Measurements from ENCODE around the gene FRAS1.
"Not testable (repeated sequence)": the region's sequence is repeated elsewhere in the genome, so short reads cannot be mapped to it uniquely, and the experiment has no call there.

Gene FRAS1

DNA sequence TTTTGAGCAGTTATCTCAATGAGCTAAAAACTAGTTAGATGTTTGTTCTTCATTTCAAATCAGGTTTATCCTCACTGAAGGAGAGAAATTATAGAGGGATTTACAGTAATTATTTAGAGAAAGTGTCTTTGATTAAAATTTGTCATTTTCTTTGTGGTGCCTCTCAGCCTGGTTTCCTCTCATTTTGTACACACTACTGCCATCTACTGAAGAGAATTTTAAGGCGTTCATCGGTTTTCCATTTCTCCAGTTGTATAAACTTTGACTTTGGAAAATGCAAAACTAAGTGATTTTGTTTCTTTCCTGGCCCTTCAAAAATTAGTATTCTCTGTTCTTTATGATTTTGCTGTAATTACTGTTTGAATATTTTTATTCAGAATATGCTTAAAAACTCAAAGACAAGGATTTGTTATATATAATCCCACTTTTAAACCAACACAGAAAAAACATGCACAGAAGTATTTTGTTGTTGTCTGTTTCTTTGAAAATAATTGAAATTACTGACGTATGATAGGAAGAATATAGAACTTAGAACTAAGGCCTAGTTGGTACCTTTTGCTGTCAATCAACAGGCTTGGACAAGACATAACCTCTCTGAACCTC, 460.0 kb downstream of the FRAS1 start:
- DNase-seq (ENCODE audit: low spot score), result peak; percentile 12

DNA sequence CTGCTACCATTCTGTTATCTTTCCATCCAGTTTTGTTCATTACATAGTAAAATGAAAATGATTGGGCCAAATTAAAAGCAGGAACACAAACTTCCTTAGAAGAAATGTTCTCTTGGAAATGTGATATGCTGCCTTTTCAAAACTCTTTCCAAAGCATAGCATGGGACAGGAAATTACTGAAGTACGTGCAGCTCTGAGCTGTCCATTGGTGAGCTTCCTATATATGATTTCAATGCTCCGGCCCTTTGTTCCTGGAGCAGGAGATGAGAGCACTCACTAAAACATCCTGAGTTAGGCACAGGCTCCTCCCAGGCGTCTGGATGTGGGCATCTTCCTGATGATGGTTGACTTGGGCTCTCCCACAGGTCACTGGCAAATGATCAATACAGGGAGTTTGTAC, 461.4 kb downstream of the FRAS1 start:
- no peak for DNase-seq (ENCODE audit: low spot score)

DNA sequence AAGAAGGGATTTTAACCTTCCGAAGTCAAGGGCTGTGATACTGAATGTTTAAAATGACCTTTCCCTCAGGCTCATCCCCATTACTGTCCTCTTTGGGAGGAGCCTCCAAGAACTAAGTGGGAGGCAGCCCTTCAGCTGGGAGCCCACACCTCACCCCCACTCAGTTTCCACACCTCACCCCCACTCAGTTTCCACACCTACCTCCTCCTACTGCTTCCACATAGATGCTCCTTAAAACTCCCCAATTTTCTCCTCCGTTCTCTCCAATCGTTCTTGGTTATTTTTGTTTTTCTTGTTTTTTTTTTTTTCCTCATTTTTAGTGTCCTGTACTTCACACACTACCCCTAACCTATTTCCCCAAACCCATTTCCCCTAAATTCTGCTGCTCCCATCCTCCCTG, 462.8 kb downstream of the FRAS1 start:
- no peak for DNase-seq (ENCODE audit: low spot score)

DNA sequence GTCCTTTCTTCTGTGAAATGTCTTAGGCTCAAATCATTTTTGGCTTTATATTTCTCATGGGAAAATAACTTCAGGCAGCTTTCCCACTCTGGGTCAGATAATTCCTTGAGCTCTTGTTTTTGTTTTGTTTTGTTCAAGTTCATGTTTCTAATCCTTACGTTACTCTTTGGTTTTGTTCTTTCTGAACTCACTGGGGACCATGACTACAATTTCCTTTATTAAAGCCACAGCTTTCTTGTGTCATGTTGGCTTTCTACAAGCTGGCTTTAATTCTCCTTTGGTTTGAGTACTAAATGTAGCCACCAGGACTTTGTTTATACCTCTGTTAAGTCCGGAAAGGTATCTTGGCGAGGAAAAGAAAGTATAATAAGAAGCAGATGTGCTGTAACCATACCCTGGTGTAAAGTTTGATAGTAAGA, 463.7 kb downstream of the FRAS1 start:
- DNase-seq (ENCODE audit: low spot score), result no peak

DNA sequence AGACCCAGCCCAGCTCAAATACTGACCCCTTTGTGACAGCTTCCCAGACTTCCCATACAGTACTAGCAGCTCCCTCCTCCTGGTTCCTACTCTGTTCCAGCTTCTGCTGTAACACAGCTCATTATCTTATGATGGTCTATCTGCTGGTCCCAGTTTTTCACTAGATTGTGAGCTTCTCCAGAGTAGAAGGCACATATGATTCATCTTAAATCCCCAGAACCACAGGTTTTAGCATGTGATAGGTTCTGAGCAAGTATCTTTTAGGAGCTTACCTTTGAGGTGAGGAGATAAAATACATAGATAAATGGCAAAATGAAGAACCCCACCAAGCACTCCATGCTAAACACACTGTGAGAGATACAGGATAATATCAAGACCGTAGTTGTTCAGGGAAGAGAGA, 466.9 kb downstream of the FRAS1 start:
- DNase-seq (ENCODE audit: low spot score), result no peak

DNA sequence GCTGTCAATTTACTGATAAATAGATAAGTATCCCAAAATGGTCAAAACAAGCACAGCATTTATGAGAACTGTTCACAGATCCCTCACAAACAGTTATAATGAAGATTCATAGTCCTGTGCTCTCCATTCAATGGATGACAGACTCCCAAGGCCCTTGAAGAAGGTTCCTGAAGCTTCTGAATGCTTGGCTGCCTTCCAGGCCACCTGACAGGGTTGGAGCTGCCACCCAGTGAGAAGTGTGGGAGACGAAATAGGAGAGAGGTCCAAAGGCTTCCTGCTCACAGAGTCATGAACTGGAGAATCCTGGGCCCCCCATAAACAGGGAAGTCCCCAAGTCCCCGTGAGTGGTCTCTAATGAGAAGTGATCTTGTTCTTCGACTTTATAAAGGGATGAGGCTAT, 468.4 kb downstream of the FRAS1 start:
- no peak for DNase-seq (ENCODE audit: low spot score)

DNA sequence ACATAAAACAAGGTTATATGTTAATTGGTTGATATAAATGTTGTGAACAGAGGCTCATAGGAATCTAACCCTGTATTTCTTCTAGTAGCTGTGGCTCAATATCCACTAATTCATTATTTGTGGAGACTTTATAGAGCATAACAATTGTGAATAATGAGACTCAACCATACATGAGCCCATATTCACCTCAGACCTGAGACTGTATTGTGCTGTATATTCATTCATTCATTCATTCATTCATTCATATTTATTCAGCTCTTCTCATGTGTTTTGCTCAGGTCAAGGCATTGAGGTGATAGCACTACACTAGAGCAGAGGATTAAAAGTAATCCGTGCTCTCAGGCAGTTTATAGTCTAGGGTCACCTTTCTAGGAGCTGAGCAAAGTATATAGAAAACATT, 470.0 kb downstream of the FRAS1 start:
- DNase-seq (ENCODE audit: low spot score), result no peak

DNA sequence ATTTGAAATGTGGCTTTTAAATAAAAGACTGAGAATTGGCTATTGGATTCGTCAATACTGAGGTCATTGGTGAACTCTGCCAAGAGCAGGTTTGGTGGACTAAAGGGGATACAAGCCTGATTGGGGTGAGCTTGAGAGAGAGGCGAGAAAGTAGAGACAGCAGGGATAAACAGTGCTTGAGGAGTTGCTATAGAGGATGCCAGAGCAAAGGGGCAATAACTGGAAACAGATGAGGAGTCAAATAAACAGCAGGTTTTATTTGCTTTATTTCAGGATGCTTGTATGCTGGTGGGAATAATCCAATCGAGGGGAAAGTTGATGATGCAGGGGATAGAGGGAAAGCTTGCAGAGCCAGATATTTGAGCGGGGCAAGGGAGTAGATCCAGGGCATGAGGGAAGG, 470.4 kb downstream of the FRAS1 start:
- DNase-seq (ENCODE audit: low spot score), result no peak

DNA sequence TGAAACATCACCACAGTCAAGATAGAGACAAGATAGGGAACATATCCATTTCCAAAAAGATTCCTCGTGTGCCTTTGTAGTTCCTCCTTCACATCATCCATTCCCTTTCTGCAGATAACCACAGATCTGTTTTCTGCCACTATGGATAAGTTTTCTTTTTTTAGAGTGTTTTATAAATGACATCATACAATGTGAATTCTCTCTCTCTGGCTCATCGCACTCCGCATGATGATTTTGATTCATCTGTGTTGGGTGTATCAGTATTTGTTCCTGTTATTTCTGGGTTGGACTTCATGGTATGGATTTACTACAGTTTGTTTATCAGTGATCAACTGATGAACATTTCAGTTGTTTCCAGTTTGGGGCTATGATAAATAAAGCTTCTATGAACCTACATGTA, 471.2 kb downstream of the FRAS1 start:
- DNase-seq (ENCODE audit: low spot score), result no peak

DNA sequence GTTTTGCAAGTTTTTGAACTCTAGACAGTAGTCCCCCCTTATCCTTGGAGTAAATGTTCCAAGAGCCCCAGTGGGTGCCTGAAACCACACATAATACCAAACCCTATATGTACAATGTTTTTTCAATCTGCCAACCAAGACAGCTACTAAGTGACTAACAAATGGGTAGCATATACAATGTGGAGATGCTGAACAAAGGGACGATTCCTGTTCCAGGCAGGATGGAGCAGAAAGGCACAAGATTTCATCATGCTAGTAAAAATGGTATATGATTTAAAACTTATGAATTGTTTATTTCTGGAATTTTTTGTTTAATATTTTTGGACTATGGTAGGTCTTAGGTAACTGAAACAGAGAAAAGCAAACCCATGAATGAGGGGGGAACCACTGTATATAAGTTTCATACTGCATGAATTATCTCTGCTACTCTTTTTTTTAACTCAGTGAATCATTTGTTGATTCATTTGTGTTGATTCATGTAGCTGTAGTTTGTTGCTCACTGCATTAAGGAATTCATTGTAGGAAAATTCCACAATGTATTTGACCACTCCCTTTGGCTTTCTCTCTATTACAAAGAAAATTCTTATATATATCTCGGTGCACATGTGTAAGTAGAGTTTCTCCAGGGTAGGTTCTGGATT, 472.6 kb downstream of the FRAS1 start:
- peak; percentile 32 for DNase-seq (ENCODE audit: low spot score)

DNA sequence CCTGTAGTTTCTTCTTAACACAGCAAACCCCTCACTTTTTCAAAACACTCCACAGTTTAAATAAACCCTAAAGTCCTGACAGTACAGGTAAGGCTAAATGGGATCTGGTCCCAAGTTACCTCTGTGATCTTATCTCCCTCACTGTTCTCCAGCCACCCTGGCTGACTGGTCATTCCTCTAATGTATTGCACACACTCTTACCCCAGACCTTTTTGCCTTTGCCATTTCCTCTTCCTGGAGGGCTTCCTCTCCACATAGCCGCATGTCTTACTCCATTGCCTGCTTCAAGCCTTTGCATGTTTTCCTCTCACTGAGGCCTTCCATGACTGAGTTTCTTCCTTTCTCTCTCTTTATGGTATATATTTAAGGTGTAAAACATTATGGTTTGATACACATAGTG, 474.9 kb downstream of the FRAS1 start:
- DNase-seq (ENCODE audit: low spot score), result no peak

DNA sequence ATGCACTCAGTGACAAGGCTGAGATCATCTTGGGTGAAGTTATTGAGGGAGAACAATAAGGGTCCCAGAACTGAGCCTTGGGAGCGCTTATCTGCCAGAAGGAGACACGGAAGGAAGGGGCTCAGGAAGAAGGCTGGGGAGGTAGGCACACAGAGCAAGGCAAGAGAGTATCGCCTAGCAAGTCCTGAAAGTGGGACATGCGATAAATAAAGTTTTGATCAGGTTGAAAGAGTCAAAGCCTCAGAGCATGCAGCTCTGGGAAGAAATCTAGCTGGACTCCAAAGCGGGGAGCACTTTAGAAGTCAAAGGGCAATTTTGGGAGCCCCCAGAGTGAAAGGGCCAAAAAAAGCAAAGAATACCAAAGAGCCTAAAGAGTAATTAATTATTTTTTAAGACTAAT, 476.7 kb downstream of the FRAS1 start:
- no peak for DNase-seq (ENCODE audit: low spot score)

DNA sequence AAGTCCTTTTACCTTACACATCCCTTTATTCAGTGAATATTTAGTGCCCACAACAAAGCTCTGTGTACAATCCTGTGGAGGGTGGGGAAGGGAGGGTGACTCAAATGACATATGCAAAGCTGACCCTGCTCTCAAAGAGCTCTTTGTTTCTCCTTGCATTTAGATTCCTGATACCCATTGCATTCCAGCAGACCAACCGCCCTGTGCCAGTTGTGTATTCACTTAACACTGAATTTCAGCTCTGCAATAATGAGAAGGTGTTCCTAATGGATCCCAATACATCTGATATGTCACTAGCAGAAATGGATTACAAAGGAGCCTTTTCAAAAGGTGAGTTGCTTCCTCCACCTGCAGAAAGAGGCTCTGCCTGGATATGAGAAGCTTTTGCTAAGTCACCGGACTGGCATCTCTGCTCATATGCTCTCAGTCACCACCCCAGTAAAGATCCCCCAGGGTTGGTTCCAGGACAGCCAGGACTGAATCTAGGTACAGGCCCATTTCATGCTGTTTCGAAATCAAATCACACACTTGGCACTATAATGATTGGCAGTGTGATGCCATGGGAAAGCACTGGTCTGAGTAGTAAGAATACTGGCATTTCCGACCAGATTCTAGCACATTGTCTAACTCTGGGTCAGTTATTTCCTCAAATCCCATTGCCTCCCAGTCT, 477.3 kb downstream of the FRAS1 start:
- no peak for DNase-seq (ENCODE audit: low spot score)

DNA sequence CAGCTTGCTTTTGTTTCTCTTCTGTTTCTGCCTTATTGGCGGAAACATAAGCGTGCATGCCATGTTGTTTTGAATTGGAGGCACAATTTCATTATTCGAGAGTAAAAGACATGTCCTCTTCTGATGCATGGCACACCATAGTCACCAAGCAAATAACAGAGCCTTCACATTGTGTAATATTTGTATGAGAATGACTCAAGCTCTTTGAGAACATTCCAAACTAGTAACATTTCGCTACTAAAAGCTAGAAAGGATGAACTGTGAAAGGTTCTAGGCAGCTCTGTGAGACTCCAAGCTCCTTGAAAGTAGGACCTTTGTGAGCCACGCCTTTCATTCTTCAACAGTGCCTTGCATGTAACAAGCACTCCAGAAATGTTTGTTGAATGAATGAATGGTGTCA, 485.2 kb downstream of the FRAS1 start:
- DNase-seq (ENCODE audit: low spot score), result peak; percentile 42

DNA sequence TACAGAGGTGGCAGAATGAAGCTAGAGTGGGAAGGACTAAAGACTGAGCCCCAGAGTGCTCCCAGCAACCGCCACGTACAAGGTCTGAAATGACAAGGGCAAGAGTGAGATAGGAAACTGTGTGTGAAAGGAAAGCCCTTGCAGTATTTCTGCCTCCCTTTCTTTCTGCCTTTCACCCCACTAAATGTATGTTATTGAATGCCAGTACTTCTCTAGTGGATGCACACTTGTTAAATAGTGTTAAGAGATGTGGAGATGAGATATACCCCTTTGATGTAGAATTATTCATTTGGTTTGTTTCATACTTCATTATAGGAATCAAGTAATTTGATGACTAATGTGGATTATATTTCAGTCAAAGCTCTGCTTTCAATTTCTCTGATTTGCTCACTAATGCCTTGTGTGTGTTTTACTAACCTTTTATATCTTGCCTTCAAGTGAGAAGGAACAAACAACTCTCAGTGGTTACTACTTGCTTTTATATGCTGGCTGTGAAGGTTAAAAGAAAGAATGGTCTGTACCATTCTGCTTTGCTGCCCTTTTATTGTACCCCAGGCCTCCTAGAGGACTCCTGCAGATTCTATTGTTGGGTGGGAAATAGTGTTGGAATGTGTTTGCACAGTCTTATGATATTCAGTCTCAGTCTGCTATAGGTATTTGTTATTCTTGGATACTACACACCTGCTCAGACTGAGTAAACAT, 486.5 kb downstream of the FRAS1 start:
- DNase-seq (ENCODE audit: low spot score), result no peak

DNA sequence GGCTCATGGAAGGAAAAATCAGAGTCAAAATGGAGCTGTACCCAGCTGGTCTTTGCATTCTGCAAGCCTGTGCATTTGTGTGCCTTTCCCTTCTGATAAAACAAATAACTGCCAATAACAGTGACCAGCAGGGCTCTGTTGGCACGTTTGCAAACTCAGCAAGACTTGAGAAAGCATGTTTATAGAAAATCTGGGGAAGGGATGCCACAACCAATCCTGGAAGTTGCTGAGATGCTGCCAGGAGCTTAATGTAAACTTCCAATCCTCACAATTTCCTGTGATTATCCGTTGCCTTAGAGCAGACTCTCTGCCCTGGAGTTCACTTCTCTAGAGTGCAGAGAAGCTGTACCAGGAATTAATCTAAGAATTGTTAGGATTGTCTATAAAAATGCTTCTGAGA, 487.6 kb downstream of the FRAS1 start:
- DNase-seq (ENCODE audit: low spot score), result no peak

DNA sequence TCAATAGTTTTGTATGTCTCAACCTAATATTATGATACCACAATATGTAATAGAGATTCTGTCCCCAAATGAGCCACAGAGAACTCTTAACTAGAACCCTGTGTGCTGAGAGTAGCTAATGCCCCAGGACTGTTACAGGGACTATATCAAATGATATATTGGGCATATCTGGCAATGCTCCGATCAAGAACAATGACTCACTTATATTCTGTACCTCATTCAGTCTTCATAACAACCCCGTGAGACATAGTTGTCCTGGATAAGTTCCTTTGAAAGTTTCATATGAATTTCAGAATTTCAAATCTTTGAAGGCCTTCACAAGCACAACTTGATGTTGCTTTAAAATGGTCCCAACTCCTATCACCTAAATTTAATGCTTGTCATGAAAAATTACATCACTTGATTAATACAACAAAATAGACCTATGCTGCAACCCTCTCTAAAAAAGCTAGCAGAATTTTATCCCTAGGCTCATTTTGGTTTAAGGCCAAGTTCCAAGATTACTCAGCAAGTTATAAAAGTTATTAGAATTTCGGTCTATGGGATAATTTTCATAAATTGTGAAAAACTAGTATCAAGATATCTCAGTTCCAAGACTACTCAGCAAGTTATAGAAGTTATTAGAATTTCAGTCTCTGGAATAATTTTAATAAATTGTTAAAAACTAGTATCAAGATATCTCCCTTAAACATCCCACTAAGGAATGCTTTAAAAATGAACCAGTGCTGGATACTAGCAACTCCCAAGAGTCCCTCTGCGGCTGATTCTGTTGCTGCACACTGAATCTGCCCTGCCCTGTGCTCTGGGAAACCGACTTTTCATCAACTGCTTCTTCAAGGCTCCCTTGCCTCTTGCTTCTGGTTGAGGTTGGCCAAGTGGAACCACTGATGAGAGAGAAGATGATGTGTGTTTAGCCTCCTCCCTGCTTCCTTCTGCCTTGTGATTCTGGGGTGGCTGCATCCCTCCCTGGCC, 488.4 kb downstream of the FRAS1 start:
- peak; percentile 32 for DNase-seq (ENCODE audit: low spot score)

DNA sequence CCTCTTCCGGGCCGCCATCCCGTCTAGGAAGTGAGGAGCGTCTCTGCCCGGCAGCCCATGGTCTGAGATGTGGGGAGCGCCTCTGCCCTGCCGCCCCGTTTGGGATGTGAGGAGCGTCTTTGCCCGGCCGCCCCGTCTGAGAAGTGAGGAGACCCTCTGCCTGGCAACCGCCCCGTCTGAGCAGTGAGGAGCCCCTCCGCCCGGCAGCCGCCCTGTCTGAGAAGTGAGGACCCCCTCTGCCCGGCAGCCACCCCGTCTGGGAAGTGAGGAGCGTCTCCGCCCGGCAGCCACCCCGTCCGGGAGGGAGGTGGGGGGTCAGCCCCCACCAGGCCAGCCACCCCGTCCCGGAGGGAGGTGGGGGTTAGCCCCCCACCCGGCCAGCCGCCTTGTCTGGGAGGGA, 490.8 kb downstream of the FRAS1 start:
- DNase-seq (ENCODE audit: low spot score), result not testable (repeated sequence)

DNA sequence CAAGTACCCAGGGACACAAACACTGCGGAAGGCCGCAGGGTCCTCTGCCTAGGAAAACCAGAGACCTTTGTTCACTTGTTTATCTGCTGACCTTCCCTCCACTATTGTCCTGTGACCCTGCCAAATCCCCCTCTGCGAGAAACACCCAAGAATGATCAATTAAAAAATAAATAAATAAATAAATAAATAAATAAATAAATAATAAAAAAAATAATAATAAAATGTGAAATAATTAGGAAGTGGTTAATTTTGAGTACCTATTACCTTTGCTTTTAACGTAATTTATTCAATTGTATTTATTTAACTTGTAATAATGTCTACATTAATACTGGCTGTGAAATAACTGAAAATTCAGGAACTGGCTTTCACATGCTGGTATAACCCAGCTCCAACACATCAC, 491.8 kb downstream of the FRAS1 start:
- not testable (repeated sequence) for DNase-seq (ENCODE audit: low spot score)

DNA sequence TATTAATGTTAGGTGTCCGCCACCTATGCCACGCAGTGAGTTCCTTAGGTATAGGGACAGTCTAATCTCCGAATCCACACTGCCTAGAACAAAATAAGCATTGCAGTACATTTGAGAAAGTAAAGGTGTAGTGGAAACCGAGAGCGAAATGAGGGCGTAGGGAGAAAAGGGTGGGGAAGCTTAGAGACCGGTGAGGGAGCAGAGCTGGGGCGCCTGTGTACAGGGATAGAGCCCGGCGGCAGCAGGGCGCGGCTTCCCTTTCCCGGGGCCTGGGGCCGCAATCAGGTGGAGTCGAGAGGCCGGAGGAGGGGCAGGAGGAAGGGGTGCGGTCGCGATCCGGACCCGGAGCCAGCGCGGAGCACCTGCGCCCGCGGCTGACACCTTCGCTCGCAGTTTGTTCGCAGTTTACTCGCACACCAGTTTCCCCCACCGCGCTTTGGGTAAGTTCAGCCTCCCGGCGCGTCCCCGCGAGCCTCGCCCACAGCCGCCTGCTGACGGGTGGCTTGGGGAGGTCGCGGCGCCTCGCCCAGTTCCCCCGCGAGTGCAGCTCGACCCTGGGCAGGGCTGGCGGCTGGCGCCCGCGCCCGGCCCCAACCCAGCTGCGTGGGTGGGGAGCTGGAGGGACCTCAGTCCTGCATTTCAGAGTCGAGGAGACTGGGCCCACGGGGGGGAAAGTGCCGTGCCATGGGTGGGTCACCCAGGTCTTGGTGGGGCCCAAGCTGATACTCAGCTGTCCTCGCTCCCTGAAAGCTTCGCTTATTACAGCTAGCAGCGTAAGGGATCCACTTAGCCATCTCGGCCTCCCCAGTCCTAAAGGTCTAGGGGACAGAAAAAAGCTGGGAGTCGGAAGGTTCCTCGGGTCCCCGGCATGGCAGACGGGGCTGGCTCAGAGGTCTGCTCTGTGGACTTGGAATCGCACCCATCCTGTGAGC, 494.6 kb downstream of the FRAS1 start, which contains the start of gene ANXA3:
Gene ANXA3 (plus strand): TSS at position 351 of the 932 bp plus-strand sequence. CDS start 2,704 bp downstream, outside the sequence.
- peak; percentile 47 for DNase-seq (ENCODE audit: low spot score)

All from AG08396 (cell line).